Esophagus squamous epithelium (tissue), 4 donors: Measurements from ENCODE around the gene NELL1.

Experiments
- POLR2A ChIP-seq, 4 donors: fragments of 450-650 bp; IDR thresholded peaks; one replicate each; pipeline ENCODE4 v1.6.1; 2017; ENCODE audit warnings: antibody characterized with exemption in 4 of 4, mild to moderate bottlenecking in 4 of 4, moderate library complexity in 3 of 4
- TF ChIP-seq, protein P1 (sequence below), 6 experiments: fragments of 450-650 bp in 4 of 6; fragments of 200-600 bp in 2 of 6; sonication (generic) in 2 of 6; IDR thresholded peaks; one replicate each; pipeline ENCODE4 v1.5.1; 2016 to 2019; ENCODE audit warnings: antibody characterized with exemption in 6 of 6, mild to moderate bottlenecking in 4 of 6, moderate library complexity in 4 of 6

DNA sequence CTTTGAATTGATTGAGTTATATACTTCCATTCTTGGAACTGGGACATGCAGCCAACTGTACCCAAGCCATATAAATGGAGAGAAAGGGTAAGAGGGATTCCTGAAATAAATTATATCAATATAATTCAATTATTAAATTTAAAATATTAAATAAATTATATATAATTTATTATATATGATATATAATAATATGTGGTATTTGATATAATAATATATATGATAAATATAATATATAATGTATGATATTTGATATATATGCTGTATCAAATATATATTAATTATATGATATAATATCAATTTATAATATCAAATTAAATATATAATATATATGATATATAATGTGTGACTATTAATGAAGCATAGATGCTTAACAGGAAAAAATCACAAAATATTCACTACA is 677.0 kb downstream of the NELL1 start:
- TF ChIP-seq, protein P1, sequence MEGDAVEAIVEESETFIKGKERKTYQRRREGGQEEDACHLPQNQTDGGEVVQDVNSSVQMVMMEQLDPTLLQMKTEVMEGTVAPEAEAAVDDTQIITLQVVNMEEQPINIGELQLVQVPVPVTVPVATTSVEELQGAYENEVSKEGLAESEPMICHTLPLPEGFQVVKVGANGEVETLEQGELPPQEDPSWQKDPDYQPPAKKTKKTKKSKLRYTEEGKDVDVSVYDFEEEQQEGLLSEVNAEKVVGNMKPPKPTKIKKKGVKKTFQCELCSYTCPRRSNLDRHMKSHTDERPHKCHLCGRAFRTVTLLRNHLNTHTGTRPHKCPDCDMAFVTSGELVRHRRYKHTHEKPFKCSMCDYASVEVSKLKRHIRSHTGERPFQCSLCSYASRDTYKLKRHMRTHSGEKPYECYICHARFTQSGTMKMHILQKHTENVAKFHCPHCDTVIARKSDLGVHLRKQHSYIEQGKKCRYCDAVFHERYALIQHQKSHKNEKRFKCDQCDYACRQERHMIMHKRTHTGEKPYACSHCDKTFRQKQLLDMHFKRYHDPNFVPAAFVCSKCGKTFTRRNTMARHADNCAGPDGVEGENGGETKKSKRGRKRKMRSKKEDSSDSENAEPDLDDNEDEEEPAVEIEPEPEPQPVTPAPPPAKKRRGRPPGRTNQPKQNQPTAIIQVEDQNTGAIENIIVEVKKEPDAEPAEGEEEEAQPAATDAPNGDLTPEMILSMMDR (IDR thresholded peaks at IDR 0.05), result no peak
- no peak for TF ChIP-seq POLR2A (IDR thresholded peaks at IDR 0.05)
